Smooth muscle cell of bladder (primary cell): ENCODE data around the gene PES1. TPM values are rescaled to one million over a fixed set of nuclear protein-coding genes. Genes with fewer than 3 reads are reported as not detected.

Experiments used
- total RNA-seq: library from RNA; depleted of rRNA; stranded (reverse); fragments of >200 nt; gene quantifications from 2 replicates; pipeline ENCODE4 v1.2.3, GENCODE V29; 2014

Gene PES1
- total RNA-seq: 96.0 and 108 TPM in 2 replicates

GRCh38 chr22:30591588-30592359 is at the start of gene PES1:
PES1 (minus strand) TSS chr22:30591910; CDS start chr22:30591833, 77 bp downstream.

GRCh38 chr22:30635273-30636225 is 43.8 kb upstream of the PES1 start, which contains the start of gene SLC35E4:
SLC35E4 (plus strand) TSS chr22:30635781; CDS start chr22:30636451, 670 bp downstream.

GRCh38 chr22:30606455-30607299 is 15.0 kb upstream of the PES1 start, which contains the start of gene TCN2:
TCN2 (plus strand) TSS chr22:30607174; CDS start chr22:30607332, 158 bp downstream.

GRCh38 chr22:30574095-30574981 is 17.4 kb downstream of the PES1 start, which contains the start of gene GAL3ST1:
GAL3ST1 (minus strand) TSS chr22:30574665; CDS start chr22:30557392, 17,273 bp downstream.

GRCh38 chr22:30546616-30547015 is 45.1 kb downstream of the PES1 start, which contains the start of gene SEC14L6:
SEC14L6 (minus strand) TSS chr22:30546741; CDS start chr22:30546682, 59 bp downstream.

Other genes with a start within 250 kb of the PES1 start
- 15.9 and 17.5 TPM in 2 replicates for gene SF3A1, start 235.0 kb downstream of the PES1 start, total RNA-seq
- 1.3 and 1.7 TPM in 2 replicates for gene CCDC157, start 234.9 kb downstream of the PES1 start, total RNA-seq
- 26.2 and 32.8 TPM in 2 replicates for gene RNF215, start 204.5 kb downstream of the PES1 start, total RNA-seq
- gene SEC14L2, start 194.9 kb downstream of the PES1 start, total RNA-seq: 6.8 and 9.3 TPM in 2 replicates
- 5.1 and 6.7 TPM in 2 replicates for gene MTFP1, start 166.1 kb downstream of the PES1 start, total RNA-seq
- gene SEC14L3, start 119.9 kb downstream of the PES1 start, total RNA-seq: under 0.01 TPM in 1 of 2 replicates, not detected in the other
- 0.14 and 0.18 TPM in 2 replicates for gene SEC14L4, start 86.2 kb downstream of the PES1 start, total RNA-seq
- 0.14 and 0.18 TPM in 2 replicates for gene SEC14L6, start 45.2 kb downstream of the PES1 start, total RNA-seq
- gene GAL3ST1, start 17.2 kb downstream of the PES1 start, total RNA-seq: 0.18 and 0.43 TPM in 2 replicates
- gene TCN2, start 15.3 kb upstream of the PES1 start, total RNA-seq: 2.0 and 2.4 TPM in 2 replicates
- gene SLC35E4, start 43.9 kb upstream of the PES1 start, total RNA-seq: 6.3 and 8.5 TPM in 2 replicates
- gene DUSP18, start 76.0 kb upstream of the PES1 start, total RNA-seq: 3.8 and 5.6 TPM in 2 replicates
- gene OSBP2, start 103.0 kb upstream of the PES1 start, total RNA-seq: 0.83 and 1.00 TPM in 2 replicates